GM21526 (cell line): ENCODE results near the gene ECM2.
"Not testable (repeated sequence)": the region's sequence is repeated elsewhere in the genome, so short reads cannot be mapped to it uniquely, and the experiment has no call there.

Experiments
- ATAC-seq: cut with Tn5 transposase; IDR thresholded peaks from one replicate; pipeline ENCODE4 v1.9.1; 2021; ENCODE audit warnings: moderate library complexity; ENCODE audit not compliant: unreplicated experiment, low FRiP score

The ECM2 gene

DNA sequence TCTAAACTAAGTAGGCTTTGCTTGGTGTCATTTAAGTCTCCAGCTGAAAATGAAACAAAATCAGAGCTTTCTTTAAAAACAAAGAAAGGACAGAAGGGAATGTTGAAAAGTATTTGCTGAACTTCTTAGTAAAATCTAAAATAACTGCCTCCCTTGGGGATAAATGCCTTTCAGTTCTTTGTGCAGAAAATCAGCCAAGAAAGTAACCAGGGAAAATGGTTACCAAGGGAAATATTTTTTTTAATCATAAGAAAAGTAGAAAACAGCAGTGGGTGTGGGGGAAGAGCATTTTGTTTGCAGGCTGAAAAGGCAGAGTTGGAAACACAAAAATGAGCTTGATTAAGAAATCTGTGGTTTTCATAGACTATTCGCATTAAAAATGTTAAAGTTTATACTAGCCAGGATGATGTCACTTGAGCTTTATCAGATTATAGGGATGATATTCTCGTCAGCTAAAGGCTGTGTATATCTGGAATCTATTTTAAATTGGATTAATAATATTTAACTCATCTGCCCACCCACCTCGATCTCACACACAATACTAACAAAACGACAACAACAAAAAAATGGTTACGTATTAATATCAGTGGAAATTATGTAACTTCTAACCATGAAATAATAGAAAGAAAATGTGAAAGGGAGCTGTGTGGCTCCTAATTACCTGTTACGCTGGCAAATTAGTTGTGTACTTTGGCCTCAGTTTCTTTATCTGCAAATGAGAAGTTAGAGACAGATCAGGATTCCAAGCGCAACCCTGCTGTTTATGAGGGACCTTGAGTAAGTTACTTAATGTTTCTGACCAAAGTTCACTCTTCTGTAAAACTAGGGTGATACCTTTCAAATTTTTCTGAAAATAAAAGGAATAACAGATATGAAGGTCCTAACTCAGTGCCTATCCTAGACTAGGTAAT lies at the start of gene ECM2:
Gene ECM2 (minus strand): TSS at position 51 of the 911 bp plus-strand sequence. CDS start 13,124 bp downstream, outside the sequence.
- no peak for ATAC-seq

DNA sequence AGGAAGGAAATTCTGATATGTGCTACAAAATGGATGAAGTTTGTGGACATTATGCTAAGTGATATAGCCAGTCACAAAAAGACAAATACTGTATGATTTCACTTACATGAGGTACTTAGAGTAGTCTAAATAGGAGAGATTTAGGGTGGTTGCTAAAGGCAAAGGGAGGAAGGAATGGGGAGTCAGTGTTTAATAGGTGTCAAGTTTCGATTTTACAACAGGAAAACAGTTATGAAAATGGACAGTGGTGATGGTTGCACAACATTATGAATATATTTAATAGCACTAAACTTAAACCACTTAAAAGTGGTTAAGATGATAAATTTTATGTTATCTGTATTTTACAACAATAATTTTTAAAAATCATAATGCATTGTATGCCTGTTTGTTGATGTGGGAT lies 40.4 kb upstream of the ECM2 start:
- ATAC-seq = no peak

DNA sequence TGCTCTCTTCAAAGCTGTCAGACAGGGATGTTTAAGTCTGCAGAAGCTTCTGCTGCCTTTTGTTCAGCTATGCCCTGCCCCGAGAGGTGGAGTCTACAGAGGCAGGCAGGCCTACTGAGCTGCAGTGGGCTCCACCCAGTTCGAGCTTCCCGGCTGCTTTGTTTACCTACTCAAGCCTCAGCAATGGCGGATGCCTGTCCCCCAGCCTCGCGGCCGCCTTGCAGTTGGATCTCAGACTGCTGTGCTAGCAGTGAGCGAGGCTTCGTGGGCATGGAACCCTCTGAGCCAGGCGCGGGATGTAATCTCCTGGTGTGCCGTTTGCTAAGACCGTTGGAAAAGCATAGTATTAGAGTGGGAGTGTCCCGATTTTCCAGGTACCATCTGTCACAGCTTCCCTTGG lies 37.8 kb upstream of the ECM2 start:
- ATAC-seq = not testable (repeated sequence)

DNA sequence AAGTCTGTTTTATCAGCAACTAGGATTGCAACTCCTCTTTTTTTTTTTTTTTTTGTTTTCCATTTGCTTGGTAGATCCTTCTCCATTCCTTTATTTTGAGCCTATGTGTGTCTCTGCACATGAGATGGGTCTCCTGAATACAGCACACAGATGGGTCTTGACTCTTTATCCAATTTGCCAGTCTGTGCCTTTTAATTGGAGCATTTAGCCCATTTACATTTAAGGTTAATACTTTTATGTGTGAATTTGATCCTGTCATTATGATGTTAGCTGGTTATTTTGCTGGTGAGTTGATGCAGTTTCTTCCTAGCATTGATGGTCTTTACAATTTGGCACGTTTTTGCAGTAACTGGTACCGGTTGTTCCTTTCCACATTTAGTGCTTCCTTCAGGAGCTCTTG lies 36.1 kb upstream of the ECM2 start:
- ATAC-seq = not testable (repeated sequence)

DNA sequence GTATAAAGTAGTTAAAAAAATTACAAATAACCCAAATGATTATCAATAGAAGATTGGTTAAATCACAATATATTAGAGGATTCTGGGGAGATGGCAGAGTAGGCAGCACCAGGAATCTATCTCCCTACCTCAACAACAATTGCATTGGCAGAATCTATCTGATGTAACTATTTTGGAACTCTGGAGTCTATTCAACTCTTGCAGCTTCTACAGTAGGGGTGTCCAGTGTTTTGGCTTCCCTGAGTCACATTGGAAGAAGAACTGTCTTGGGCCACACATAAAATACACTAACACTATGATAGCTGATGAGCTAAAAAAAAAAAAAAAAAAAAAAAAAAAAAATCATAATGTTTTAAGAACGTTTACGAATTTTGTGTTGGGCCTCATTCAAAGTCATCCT lies 29.2 kb upstream of the ECM2 start:
- ATAC-seq = no peak

DNA sequence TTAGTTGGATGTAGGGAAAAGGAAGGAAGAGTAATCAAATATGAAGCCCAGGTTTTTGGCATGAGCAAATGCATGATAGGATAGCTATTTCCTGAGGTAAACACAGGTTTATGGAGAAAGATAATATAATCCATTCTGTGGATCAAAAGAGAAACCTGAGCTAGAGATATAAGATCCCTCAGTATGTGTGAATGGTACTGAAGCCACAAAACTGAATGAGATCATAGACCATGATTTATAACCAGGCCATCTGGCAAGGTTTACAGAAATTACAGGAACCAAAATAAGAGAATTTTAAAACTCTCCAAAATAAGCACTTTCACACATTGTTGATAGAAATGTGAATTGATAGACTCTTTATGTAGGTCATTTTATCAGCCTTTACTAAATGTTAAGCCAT lies 28.7 kb upstream of the ECM2 start:
- ATAC-seq = no peak

DNA sequence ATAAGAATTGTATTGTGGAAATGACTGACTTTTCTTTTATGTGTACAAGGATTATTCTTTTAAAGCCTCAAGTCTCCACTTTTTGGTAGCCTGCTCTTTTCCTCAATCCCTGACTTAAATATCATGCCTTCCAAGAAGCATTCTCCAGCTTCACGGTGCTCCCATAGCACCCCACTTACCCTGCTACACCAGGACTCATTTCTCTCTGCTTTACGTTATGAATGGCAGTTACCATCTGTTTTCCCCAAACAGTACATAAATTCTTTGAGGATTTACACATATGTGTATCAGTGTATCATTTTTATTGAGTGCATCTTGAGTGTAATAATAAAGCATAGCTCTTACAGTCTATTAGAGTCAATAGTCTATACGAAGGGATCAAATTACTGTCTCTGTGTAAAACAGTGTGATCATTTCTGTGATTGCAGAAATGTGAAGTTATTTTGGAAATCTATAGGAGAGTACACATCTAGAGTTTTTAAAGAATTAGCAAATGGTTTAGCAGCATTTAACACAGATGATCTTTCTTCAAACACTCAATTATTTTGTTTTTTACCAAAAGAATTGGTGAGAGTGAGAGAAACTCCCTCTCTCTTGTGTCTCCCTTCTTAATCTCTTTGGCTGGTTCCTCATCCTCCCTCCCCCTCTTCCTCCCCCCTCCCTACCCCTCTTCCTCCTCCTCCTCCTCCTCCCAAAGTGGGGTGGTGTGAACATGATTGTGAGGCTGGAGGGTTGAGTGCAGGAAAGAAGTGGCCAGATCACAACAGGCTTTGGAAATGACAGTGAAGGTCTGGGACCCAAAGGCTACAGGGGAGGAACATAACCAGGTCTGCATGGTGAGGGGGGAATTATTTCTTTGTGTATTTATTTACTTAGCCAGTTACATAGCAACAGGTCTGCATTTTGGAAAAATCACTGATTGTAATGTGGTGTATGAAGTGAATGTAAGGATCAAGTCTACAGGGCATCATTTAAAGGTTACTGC lies 27.6 kb upstream of the ECM2 start:
- no peak for ATAC-seq

DNA sequence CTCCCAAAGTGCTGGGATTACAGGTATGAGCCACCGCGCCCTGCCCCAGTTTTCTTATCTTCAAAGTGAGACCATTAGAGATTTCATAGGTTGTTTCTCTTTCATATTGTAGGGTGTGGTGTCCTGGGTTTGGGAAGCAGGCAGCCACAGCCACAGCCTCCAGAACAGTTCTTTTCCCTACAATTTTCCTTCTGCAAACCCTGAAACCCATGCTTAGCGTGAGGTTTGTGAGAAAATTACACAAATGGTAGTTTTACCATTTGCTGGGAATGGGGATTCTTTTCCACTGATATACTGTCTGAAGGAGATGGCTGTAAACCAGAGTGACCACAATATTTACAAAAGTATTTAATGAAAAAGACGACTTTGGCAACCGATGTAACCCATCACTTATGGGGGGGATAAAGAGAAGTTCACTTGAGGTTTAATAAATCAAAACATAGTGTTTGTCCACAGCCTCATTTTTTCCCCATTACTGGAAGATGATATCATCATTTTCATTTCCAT lies 26.7 kb upstream of the ECM2 start:
- no peak for ATAC-seq

DNA sequence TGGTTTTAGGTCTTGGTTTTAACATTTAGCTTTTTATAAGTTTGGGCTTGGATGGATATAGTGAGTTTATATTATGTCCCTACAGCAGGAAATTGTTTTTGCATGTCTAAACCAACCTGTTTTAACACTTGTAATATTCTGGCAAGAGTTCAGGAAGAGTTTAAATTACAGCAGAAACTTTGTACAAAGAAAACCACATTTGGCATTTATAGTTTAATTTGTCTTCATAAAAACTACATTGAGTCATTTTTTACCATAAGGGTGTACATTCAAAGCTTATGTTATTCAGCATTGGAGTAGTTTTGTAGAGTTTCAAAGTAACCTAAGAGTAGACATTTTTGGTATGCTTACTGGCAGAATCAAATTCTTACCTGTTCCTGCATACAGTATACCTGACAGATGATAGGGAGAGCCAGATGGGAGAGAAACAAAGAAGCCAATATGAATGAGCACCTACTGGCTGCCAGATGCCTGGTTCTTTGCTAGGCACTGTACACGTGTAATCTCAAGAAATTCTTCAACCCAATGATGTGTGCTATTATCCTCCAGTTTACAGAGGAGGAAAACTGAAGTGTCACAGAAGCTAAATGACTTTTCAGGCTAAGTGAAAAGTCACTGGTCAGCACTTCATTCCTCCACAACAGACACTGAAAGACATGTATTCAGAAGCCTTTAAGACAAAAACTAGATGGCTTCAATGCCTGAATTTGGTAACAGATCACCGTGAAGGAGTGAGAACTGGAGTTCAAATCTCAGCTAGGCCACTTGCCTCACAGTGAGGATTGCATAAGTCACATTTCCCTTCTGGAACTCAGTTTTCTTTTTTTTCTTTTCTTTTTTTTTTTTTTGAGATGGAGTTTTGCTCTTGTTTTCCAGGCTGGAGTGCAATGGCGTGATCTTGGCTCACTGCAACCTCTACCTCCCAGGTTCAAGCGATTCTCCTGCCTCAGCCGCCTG lies 25.9 kb upstream of the ECM2 start:
- ATAC-seq = no peak

DNA sequence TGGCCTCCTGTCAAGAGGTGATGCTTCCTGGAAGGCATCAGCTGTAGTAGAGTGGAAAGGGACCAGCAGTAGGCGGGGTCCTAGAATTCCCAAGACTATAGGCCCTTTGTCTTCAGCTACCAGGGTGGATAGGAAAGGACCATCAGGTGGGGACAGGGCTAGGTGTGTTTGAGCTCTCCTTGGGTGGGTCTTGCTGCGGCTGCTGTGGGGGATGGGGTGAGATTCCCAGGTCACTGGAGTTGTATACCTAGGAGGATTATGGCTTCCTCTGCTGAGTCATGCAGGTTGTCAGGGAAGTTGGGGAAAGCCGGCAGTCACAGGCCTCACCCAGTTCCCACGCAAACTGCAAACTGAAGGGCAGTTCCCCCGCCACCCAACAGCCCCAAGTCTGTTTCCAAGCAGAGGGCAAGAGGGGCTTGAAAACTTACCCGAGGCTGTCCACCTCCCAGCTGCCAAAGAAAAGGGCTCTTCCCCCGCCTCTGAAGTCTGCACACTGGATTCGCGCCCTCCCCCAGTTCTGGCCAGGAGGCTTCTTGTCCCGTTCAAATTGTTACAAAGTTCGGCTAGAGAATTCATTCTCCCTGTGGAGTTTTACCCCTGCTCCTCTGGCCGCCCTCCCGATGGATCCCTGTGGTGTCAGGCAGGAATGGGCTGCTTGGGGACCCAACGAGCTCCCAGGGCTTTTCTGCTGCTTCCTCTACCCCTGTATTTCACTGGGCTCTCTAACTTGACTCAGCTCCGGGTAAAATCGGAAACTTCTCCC lies 23.0 kb upstream of the ECM2 start:
- ATAC-seq = no peak

DNA sequence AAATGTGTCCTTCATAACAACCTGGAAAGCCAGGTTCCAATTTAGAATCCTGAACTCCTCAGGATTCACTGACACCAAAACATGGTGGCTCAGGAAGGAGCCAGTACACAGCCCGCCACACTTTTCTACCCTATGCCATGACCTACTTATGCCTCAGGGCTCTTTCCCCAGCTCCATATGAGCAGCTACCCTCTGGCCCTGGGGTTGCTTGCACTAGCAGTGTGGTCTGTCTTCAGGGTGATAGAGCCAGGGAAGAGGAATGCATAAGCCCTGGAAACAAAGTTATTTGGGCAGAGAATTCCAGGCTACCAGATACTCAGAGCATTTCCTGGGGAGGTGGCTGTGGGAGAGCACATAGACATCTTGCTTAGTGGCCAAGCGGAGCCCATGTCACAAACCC lies 15.0 kb upstream of the ECM2 start:
- no peak for ATAC-seq

DNA sequence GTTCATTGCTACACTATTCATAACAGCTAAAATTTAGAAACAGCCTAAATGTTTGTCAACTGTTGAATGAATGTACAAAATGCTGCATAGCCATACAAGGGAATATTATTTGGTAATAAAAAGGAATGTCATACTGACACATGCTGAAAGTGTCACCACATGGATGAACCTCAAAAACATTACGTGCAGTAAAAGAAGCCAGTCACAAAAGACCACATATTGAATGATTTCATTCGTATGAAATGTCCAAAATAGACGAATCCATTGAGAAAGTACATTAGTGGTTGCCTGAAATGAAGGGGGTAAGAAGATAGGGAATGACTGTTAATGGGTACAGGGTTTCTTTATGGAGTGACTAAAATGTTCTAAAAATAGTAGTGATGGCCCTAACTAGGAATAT lies 11.6 kb upstream of the ECM2 start:
- ATAC-seq = no peak

DNA sequence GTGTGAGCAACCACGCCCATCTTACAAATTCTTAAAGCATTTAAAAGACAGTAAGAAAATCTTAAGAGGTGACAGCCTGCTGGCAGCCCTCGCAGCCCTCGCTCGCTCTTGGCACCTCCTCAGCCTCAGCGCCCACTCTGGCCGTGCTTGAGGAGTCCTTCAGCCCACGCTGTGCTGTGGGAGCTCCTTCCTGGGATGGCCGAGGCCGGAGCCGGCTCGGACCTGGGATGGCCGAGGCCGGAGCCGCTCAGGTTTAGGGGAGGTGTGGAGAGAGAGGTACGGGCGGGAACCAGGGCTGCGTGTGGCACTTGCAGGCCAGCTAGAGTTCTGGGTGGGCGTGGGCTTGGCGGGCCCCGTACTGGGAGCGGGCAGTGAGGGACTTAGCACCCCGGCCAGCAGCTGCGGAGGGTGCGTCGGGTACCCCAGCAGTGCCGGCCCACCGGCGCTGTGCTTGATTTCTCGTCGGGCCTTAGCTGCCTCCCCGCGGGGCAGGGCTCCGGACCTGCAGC lies 9.3 kb upstream of the ECM2 start:
- no peak for ATAC-seq

DNA sequence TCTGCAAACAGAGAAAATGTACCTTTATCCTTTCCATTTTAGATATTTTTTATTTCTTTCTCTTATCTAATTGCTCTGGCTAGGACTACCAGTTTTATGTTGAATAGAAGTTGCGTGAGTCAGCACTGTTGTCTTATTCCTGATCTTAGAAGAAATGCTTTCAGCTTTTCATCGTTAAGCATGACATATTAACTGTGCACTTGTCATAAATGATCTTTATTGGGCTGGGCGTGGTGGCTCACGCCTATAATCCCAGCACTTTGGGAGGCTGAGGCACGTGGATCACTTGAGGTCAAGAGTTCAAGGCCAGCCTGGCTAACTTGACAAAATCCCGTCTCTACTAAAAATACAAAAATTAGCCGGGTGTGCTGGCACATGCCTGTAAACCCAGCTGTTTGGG lies 8.2 kb upstream of the ECM2 start:
- no peak for ATAC-seq

DNA sequence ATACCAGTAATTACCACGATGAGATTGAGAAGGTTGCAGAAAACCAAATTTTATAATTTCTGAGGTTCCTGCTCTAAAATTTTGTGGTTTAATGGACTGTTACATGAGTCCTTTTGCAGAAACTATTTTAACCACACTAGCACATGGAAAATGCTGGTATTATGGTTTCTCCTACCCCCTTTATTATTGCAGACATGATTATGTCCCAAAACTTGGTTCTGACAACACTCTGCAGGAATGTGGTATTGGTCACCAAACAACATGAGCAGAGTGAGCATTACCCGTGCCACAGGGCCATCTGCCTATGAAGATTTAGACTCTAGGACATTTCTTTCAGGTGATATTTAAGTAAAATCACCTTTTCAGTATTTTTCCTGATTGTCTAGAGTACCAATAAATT lies 2.8 kb upstream of the ECM2 start:
- no peak for ATAC-seq

DNA sequence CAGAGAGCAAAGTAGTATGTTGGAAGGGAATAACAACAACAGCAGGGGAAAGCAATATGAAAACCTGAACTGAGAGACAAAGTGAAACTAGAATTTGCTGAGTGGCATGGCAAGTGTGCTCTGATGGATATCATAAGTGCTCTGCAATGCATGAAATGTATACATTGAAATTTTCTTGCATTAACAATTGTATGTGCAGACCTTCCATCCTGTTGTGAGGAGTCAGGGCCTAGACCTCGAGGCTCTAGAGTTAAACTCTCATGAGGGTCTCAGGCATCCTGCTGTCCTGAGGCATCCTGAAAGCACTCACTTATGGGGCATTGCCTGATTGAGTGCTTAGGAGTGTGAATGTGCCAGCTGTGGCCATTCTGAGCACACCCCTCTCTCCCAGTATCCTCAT lies 1.1 kb downstream of the ECM2 start:
- no peak for ATAC-seq

DNA sequence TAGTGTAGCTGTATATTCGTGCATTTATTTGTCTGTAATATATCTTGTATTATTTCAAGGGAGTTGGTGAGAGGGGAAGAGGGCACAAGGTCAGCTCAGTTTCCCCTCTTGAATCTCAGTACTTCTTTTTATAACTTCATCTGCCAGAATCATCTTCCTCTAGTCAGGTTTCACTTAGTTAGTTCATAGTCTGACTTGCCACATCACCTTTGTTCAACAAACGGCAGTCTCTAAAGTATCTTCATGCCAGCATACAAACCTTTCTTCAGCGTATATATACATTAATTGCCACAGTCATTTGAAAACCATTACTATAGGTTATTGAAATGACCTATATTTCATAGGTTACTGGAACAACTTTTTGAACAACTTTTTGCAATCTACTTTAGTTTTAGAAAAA lies 1.6 kb downstream of the ECM2 start:
- no peak for ATAC-seq

DNA sequence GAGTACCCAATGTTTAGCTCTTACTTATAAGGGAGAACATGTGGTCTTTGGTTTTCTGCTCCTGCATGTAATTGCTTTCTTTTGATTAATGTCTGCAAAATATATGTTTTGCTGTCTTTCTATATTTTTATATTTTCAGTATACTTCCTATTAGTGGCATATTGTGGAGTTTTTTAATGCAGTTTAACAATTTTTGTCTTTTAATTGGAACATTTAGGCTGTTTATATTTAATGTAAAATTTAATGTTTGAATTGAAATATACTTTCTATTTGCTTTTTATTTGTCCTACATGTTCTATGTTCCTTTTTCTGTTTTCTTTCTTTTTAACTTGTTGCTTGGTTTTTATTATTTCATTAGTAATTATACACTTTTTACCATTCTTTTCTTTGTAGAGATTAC lies 4.9 kb downstream of the ECM2 start:
- no peak for ATAC-seq

DNA sequence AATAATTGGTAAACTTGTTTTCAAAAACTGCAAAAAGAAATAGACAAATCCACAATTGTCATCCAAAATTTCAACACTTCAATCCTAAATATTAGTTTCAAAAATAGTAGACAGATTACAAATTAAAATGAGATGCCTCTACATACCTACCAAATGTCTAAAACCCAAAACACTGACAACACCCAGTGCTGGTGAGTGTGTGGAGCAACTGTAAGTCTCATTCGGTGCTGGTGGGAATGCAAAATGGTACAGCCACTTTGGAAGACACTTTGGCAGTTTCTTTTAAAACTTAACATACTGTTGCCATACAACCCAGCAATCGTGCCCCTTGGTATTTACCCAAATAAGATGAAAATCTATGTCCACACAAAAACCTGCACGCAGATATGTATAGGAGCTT lies 6.7 kb downstream of the ECM2 start:
- no peak for ATAC-seq
